ENCODE measurements around the gene WFIKKN2. TPM values are rescaled to one million over a fixed set of nuclear protein-coding genes. Genes with fewer than 3 reads are reported as not detected.

Gene WFIKKN2
- total RNA-seq, 1 donor from 2014 or later: 0.69 TPM

- H3K27ac ChIP-seq: no peak overlapping the region
- intact Hi-C loops (cut with DNase I): no loop called here
- DNase-seq (no peak), ATAC-seq (no peak)
- no peaks in the 10 kb centered on the region for H3K27me3 ChIP-seq
- TF ChIP-seq CTCF (IDR thresholded peaks at IDR 0.05): peak; percentile 54
- no peaks in the 10 kb centered on the region for H3K9me3 ChIP-seq
- peaks cover 34% of the 10 kb centered on the region for H3K4me1 ChIP-seq
- peaks cover 35% of the 10 kb centered on the region for H3K36me3 ChIP-seq
- H3K4me3 ChIP-seq: peak overlapping the region; percentile 72
Measured at GRCh38 chr17:50863221-50863843, 27.9 kb downstream of the WFIKKN2 start.

- no peak for TF ChIP-seq CTCF (IDR thresholded peaks at IDR 0.05)
- DNase-seq (no peak), ATAC-seq (no peak)
- H3K9me3 ChIP-seq: no peaks in the 10 kb centered on the region
- H3K27ac ChIP-seq: peak overlapping the region; percentile 100
- H3K4me1 ChIP-seq: peaks cover 38% of the 10 kb centered on the region
- intact Hi-C loops (cut with DNase I): no loop called here
- H3K27me3 ChIP-seq: no peaks in the 10 kb centered on the region
- H3K4me3 ChIP-seq: peak overlapping the region; percentile 72
- peaks cover 35% of the 10 kb centered on the region for H3K36me3 ChIP-seq
Measured at GRCh38 chr17:50863931-50864330, 28.5 kb downstream of the WFIKKN2 start.

GRCh38 chr17:50864747-50865059, 29.3 kb downstream of the WFIKKN2 start:
- H3K9me3 ChIP-seq: no peaks in the 10 kb centered on the region

GRCh38 chr17:50865060-50865867, 29.9 kb downstream of the WFIKKN2 start:
- Histone ChIP-seq H3K36me3 (peaks cover 35% of the 10 kb centered on the region), H3K27me3 (no peaks in the 10 kb centered on the region), H3K9me3 (no peaks in the 10 kb centered on the region), H3K4me3 (peak overlapping the region; percentile 72), H3K4me1 (peaks cover 41% of the 10 kb centered on the region), H3K27ac (peak overlapping the region; percentile 100)
- DNase-seq: peak; percentile 86
- TF ChIP-seq CTCF (IDR thresholded peaks at IDR 0.05): no peak
- ATAC-seq: peak; percentile 4
- intact Hi-C loops (cut with DNase I): no loop called here

More at GRCh38 chr17:50864747-50865059, 29.3 kb downstream of the WFIKKN2 start:
- DNase-seq (no peak), ATAC-seq (no peak)
- Histone ChIP-seq H3K36me3 (peaks cover 35% of the 10 kb centered on the region), H3K4me1 (peaks cover 41% of the 10 kb centered on the region), H3K27ac (peak overlapping the region; percentile 100), H3K4me3 (peak overlapping the region; percentile 72), H3K27me3 (no peaks in the 10 kb centered on the region)
- intact Hi-C loops (cut with DNase I): no loop called here
- TF ChIP-seq CTCF (IDR thresholded peaks at IDR 0.05): no peak

- Histone ChIP-seq H3K27me3 (no peaks in the 10 kb centered on the region), H3K9me3 (no peaks in the 10 kb centered on the region), H3K4me1 (peaks cover 38% of the 10 kb centered on the region), H3K36me3 (peaks cover 33% of the 10 kb centered on the region), H3K27ac (peak overlapping the region; percentile 100), H3K4me3 (peak overlapping the region; percentile 72)
- no peak for TF ChIP-seq CTCF (IDR thresholded peaks at IDR 0.05)
- DNase-seq (no peak), ATAC-seq (peak; percentile 1)
- intact Hi-C loops (cut with DNase I): no loop called here
Measured at GRCh38 chr17:50865868-50866260, 30.5 kb downstream of the WFIKKN2 start.

Measured in upper lobe of right lung (tissue), 1 donor.